Adrenal gland (tissue), 12 donors: ENCODE data around the gene CREBBP. TPM values are rescaled to one million over a fixed set of nuclear protein-coding genes. Genes with fewer than 3 reads are reported as not detected.
A peak's percentile ranks its signal among the peaks of the same experiment; 100 is the strongest.

Experiments used
- DNase-seq, 7 donors: peaks; one replicate each; pipeline ENCODE4 v3.0.0-alpha.2; 2019 to 2020
- H3K27ac ChIP-seq, 5 donors: fragments of 200-600 bp; sonication (generic) in 4 of 5; 1 replicate in 3 of 5; 2 replicates in 2 of 5; pipeline versions ENCODE4 v1.5.1 to v1.8.0; 2016 to 2020; ENCODE audit warnings: mild to moderate bottlenecking in 1 of 5
- H3K27me3 ChIP-seq: fragments of 200-600 bp; 2 replicates; pipeline ENCODE4 v1.8.0; 2021
- H3K36me3 ChIP-seq, 2 donors: fragments of 200-600 bp; replicated peaks in 1 of 2; 1 replicate in 1 of 2; 2 replicates in 1 of 2; pipeline versions ENCODE4 v1.5.1 to v1.8.0; 2018 to 2022
- H3K4me1 ChIP-seq, 2 donors: fragments of 200-600 bp; replicated peaks in 1 of 2; 1 replicate in 1 of 2; 2 replicates in 1 of 2; pipeline versions ENCODE4 v1.5.1 to v1.8.0; 2018 to 2021
- H3K4me3 ChIP-seq, 4 donors: fragments of 200-600 bp; sonication (generic) in 3 of 4; one replicate each; pipeline ENCODE4 v1.5.1; 2016 to 2018
- H3K9me3 ChIP-seq, 3 donors: fragments of 200-600 bp; sonication (generic) in 1 of 3; replicated peaks in 1 of 3; 1 replicate in 2 of 3; 2 replicates in 1 of 3; pipeline versions ENCODE4 v1.5.1 to v1.8.0; 2016 to 2021
- POLR2A ChIP-seq, 2 donors: fragments of 450-650 bp; IDR thresholded peaks; one replicate each; pipeline ENCODE4 v1.6.1; 2017; ENCODE audit warnings: antibody characterized with exemption in 2 of 2, mild to moderate bottlenecking in 2 of 2, moderate library complexity in 1 of 2
- WGBS, 4 donors: extraction: QIAGEN DNeasy Blood & Tissue Kit in 2 of 4; methylation state at CpG; one replicate each; pipeline versions ENCODE4 v1.1.5 to v1.1.7; 2013 to 2017; 5-methylcytosine and 5-hydroxymethylcytosine counted together
- intact Hi-C, 2 donors: fragments of 100-400 bp; cut with DNase I; formaldehyde crosslinking; loops; one replicate each; pipeline versions ENCODE4 v1.14.1 to v1.15.0; 2022 to 2023
- polyA plus RNA-seq, 3 donors: library from polyadenylated mRNA; stranded (reverse); fragments of 200-250 nt in 2 of 3; fragments of 350-450 nt in 1 of 3; fragmentation: Illumina TruSeq in 1 of 3; extraction: RNeasy Lipid Tissue Mini Kit (QIAGEN cat#74804) in 1 of 3; gene quantifications; one replicate each; pipeline ENCODE4 v1.2.3, GENCODE V29; 2013 to 2014
- total RNA-seq, 9 donors: library from RNA; depleted of rRNA in 4 of 9; stranded (reverse); fragments of >200 nt in 4 of 9; fragments of 120-200 nt in 1 of 9; fragmentation: NEBNext Ultra II Directional in 1 of 9; extraction: Animal tissue kit (Norgen Biotek cat#: 25700) in 1 of 9; gene quantifications; one replicate each; pipeline versions ENCODE4 v1.1.0 to v1.2.4, GENCODE V29; 2013 to 2023
- TF ChIP-seq, protein P1 (sequence below), 6 experiments: fragments of 450-650 bp in 4 of 6; fragments of 200-600 bp in 2 of 6; sonication (generic) in 1 of 6; IDR thresholded peaks; 1 replicate in 5 of 6; 2 replicates in 1 of 6; pipeline versions ENCODE4 v1.5.1 to v1.8.0; 2016 to 2021; ENCODE audit warnings: antibody characterized with exemption in 6 of 6, mild to moderate bottlenecking in 2 of 6, moderate library complexity in 1 of 6
- donor health status: healthy with polysubstance abuse.
- donor health status: Bipolar disorder and iron deficiency.
- donor health status: DM: yes; HTN: yes; CAD: no.
- donor health status: DM: no; HTN: no; CAD: no.
- donor health status: DM: no; HTN: no; CAD: no.
- donor health status: DM: yes; HTN: yes; CAD: no.

CREBBP gene
- total and polyA plus RNA-seq, 12 donors = 13.7 to 67.7 (median 44.1) TPM

DNA sequence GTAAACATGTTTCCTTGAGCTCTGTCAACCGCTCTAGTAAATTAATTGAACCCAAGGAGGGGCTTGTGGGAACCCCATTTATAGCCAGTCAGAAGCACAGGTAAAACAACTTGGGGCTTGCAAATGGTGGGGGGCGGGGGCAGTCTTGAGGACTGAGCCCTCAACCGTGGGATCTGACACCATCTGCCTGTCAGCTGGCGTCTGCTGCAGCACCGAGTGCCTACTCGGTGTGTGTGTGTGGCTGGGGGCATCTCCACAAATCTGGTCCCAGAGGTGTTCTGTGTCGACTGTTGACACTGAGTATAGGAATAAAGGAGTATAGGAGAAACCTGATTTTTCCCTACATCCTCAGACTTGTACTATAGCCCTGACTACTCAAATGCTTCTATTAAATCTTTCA, 20.6 kb downstream of the CREBBP start:
- TF ChIP-seq POLR2A (IDR thresholded peaks at IDR 0.05) = no peak
- TF ChIP-seq, protein P1, sequence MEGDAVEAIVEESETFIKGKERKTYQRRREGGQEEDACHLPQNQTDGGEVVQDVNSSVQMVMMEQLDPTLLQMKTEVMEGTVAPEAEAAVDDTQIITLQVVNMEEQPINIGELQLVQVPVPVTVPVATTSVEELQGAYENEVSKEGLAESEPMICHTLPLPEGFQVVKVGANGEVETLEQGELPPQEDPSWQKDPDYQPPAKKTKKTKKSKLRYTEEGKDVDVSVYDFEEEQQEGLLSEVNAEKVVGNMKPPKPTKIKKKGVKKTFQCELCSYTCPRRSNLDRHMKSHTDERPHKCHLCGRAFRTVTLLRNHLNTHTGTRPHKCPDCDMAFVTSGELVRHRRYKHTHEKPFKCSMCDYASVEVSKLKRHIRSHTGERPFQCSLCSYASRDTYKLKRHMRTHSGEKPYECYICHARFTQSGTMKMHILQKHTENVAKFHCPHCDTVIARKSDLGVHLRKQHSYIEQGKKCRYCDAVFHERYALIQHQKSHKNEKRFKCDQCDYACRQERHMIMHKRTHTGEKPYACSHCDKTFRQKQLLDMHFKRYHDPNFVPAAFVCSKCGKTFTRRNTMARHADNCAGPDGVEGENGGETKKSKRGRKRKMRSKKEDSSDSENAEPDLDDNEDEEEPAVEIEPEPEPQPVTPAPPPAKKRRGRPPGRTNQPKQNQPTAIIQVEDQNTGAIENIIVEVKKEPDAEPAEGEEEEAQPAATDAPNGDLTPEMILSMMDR (IDR thresholded peaks at IDR 0.05) = no peak
- DNase-seq = no peak
- no peaks in the 10 kb centered on the region for H3K9me3 ChIP-seq
- no peak overlapping the region for H3K4me3 ChIP-seq
- no peaks in the 10 kb centered on the region for H3K27me3 ChIP-seq
- no peaks in the 10 kb centered on the region for H3K36me3 ChIP-seq
- WGBS, 4 donors = 90 to 95% (median 92%) methylated on average over 7 of the region's 7 CpGs
- H3K27ac ChIP-seq = no peak overlapping the region
- peaks cover 27 to 87% of the 10 kb centered on the region in 2 donors for H3K4me1 ChIP-seq
- intact Hi-C loops = no loop called here

DNA sequence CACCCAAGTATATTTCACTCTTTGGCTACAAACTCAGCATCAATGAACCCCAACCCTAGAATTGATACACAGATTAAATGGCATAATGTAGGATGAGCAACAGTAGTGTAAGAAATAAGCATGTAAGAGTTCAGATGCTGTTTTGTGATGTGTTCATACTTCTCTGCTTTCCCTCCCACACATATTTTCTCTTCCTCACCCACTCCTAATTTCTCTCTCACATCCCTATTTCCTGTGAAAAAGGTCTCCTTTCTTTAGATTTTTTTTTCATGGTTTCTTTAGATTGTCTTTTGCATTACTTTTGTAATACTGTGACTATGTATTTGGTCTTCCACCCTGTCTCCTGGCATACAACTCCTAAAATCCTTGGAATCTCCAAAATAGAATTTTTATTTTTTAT, 21.7 kb downstream of the CREBBP start:
- DNase-seq = no peak
- intact Hi-C loops = no loop called here
- Histone ChIP-seq H3K36me3 (no peaks in the 10 kb centered on the region), H3K27me3 (no peaks in the 10 kb centered on the region), H3K9me3 (no peaks in the 10 kb centered on the region), H3K4me3 (no peak overlapping the region), H3K27ac (no peak overlapping the region), H3K4me1 (peaks cover 27 to 87% of the 10 kb centered on the region in 2 donors)
- TF ChIP-seq, protein P1 (IDR thresholded peaks at IDR 0.05) = no peak
- TF ChIP-seq POLR2A (IDR thresholded peaks at IDR 0.05) = no peak

GRCh38 chr16:3857189-3858043, 23.1 kb downstream of the CREBBP start:
- 35 to 38% (median 36%) methylated on average over 10 to 12 of the region's 12 CpGs for WGBS, 4 donors
- peaks cover 27 to 73% of the 10 kb centered on the region in 2 donors for H3K4me1 ChIP-seq
- no peaks in the 10 kb centered on the region for H3K36me3 ChIP-seq
- no peak overlapping the region for H3K4me3 ChIP-seq
- intact Hi-C loops = no loop called here
- no peaks in the 10 kb centered on the region for H3K27me3 ChIP-seq
- TF ChIP-seq, protein P1 (IDR thresholded peaks at IDR 0.05) = no peak
- no peak for TF ChIP-seq POLR2A (IDR thresholded peaks at IDR 0.05)
- peak overlapping the region in 2 of 5 donors; percentile 30 to 49 for H3K27ac ChIP-seq
- peak in 6 of 7 donors; percentile 46 to 86 (median 70) for DNase-seq
- H3K9me3 ChIP-seq = no peaks in the 10 kb centered on the region

- Histone ChIP-seq H3K4me3 (no peak overlapping the region), H3K27me3 (no peaks in the 10 kb centered on the region), H3K4me1 (peaks cover 21 to 65% of the 10 kb centered on the region in 2 donors), H3K27ac (peak overlapping the region in 2 of 5 donors; percentile 30 to 49), H3K9me3 (no peaks in the 10 kb centered on the region), H3K36me3 (no peaks in the 10 kb centered on the region)
- DNase-seq = no peak
- TF ChIP-seq, protein P1 (IDR thresholded peaks at IDR 0.05) = no peak
- TF ChIP-seq POLR2A (IDR thresholded peaks at IDR 0.05) = no peak
- intact Hi-C loops = no loop called here
- WGBS, 4 donors = 73 to 77% (median 74%) methylated on average over 6 of the region's 6 CpGs
Measured at GRCh38 chr16:3856367-3857141, 24.0 kb downstream of the CREBBP start.
